ENCODE results near the gene P2RX4. TPM values are rescaled to one million over a fixed set of nuclear protein-coding genes. Genes with fewer than 3 reads are reported as not detected.
"Not testable (repeated sequence)": the region's sequence is repeated elsewhere in the genome, so short reads cannot be mapped to it uniquely, and the experiment has no call there.

The P2RX4 gene
- total and polyA plus RNA-seq, 9 of the 15 experiments (the other 6 are each of a cell fraction or from before 2014, with no cell fraction given), result 6.6 to 21.5 (median 11.7) TPM

- H4K20me1 ChIP-seq (replicated peaks; ENCODE audit: control insufficient read depth, insufficient read depth, low read length); H3K9me1 ChIP-seq (ENCODE audit: control insufficient read depth, insufficient read depth, low read length); BruUV-seq (replicated peaks); H3K36me3 ChIP-seq (ENCODE audit: control insufficient read depth, insufficient read depth, low read length); POLR2A ChIA-PET; FAIRE-seq; H2AFZ ChIP-seq (ENCODE audit: low read depth, low read length); H3K27me3 ChIP-seq (ENCODE audit: control insufficient read depth in 2 of 2, insufficient read depth in 2 of 2, low read length in 2 of 2); H3K4me3 ChIP-seq; H3K9ac ChIP-seq (ENCODE audit: insufficient read depth in 1 of 2, low read depth in 2 of 2, low read length in 2 of 2); CTCF ChIA-PET (ENCODE audit: low intra/inter-chr PET ratio); ATAC-seq; H3K9me3 ChIP-seq (replicated peaks; ENCODE audit: control insufficient read depth, insufficient read depth, low read depth, low read length); H3K27ac ChIP-seq (ENCODE audit: extremely low read depth, low read depth, low read length); H3K4me2 ChIP-seq (ENCODE audit: insufficient read depth, low read length); DNase-seq (ENCODE audit: extremely low read depth in 1 of 4, low spot score in 3 of 4): not testable (repeated sequence)
- WGBS (ENCODE audit: insufficient coverage, low coverage, missing lambda C conversion rate), result 90% methylated on average over 10 of the region's 10 CpGs
- Histone ChIP-seq H3K79me2 (ENCODE audit: control insufficient read depth, insufficient read depth, low read length) (peaks cover 13% of the 10 kb centered on the region; the same call in 2 of the 3 replicates), H3K4me1 (replicated peaks in 1 of 2; ENCODE audit: control insufficient read depth in 2 of 2, insufficient read depth in 2 of 2, low read length in 2 of 2) (peaks cover 9 to 25% of the 10 kb centered on the region in 2 experiments; a peak in 4 of 5 replicates)
- intact Hi-C loops (cut with micrococcal nuclease) (loop anchor here (5.0 kb wide), 1 partner anchor 96 kb away; no protein-coding TSS in a partner anchor), in situ Hi-C loops (cut with MboI) (loop anchor here (5.0 kb wide), 1 partner anchor 91 kb away; no protein-coding TSS in a partner anchor)
Observed at GRCh38 chr12:121208571-121208970, 1.4 kb upstream of the P2RX4 start.

- Histone ChIP-seq H3K9ac (ENCODE audit: insufficient read depth in 1 of 2, low read depth in 2 of 2, low read length in 2 of 2) (peak overlapping the region; percentile 86 to 98; a peak in 2 of 4 replicates), H3K27me3 (ENCODE audit: control insufficient read depth in 2 of 2, insufficient read depth in 2 of 2, low read length in 2 of 2) (no peaks in the 10 kb centered on the region), H3K4me1 (replicated peaks in 1 of 2; ENCODE audit: control insufficient read depth in 2 of 2, insufficient read depth in 2 of 2, low read length in 2 of 2) (peaks cover 8 to 24% of the 10 kb centered on the region in 2 experiments; a peak in 3 of 5 replicates), H3K4me3 (peak overlapping the region; percentile 91), H4K20me1 (replicated peaks; ENCODE audit: control insufficient read depth, insufficient read depth, low read length) (no peaks in the 10 kb centered on the region), H3K9me3 (replicated peaks; ENCODE audit: control insufficient read depth, insufficient read depth, low read depth, low read length) (no peaks in the 10 kb centered on the region), H3K27ac (ENCODE audit: extremely low read depth, low read depth, low read length) (peak overlapping the region; percentile 89), H3K36me3 (ENCODE audit: control insufficient read depth, insufficient read depth, low read length) (peaks cover 3% of the 10 kb centered on the region; the same call in 1 of the 3 replicates), H3K4me2 (ENCODE audit: insufficient read depth, low read length) (peak overlapping the region; percentile 88), H2AFZ (ENCODE audit: low read depth, low read length) (peak overlapping the region; percentile 97), H3K79me2 (ENCODE audit: control insufficient read depth, insufficient read depth, low read length) (peaks cover 13% of the 10 kb centered on the region; the same call in 2 of the 3 replicates), H3K9me1 (ENCODE audit: control insufficient read depth, insufficient read depth, low read length) (no peaks in the 10 kb centered on the region)
- FAIRE-seq, result no peak
- peak in 1 of 4 experiments; percentile 12 for DNase-seq (ENCODE audit: extremely low read depth in 1 of 4, low spot score in 3 of 4)
- 95% methylated on average over 9 of the region's 15 CpGs for WGBS (ENCODE audit: insufficient coverage, low coverage, missing lambda C conversion rate)
- ATAC-seq, result no peak
- TSS peak; percentile 91 for BruUV-seq (replicated peaks)
- ChIA-PET POLR2A (no interaction called here), CTCF (ENCODE audit: low intra/inter-chr PET ratio) (interaction anchor here (0.9 kb wide), 1 partner anchor 98 kb away, joined by 3 read pairs; no protein-coding TSS in a partner anchor)
- in situ Hi-C loops (cut with MboI), result loop anchor here (5.0 kb wide), 1 partner anchor 92 kb away; no protein-coding TSS in a partner anchor
- intact Hi-C loops (cut with micrococcal nuclease), result loop anchor here (5.0 kb wide), 1 partner anchor 97 kb away; no protein-coding TSS in a partner anchor
- TF ChIP-seq ZNF347 (CRISPR knock-in tag; IDR thresholded peaks at IDR 0.05; ENCODE audit: low read depth), result no peak
- TF ChIP-seq FOSL1 (tag; conservative IDR thresholded peaks at IDR 0.05), result 0 out of 2 replicates have a peak, but pooled peaks have one; percentile 3
Observed at GRCh38 chr12:121209221-121209620, 708 bp upstream of the P2RX4 start.
